ENCODE measurements around the gene SLC29A2. TPM values are rescaled to one million over a fixed set of nuclear protein-coding genes. Genes with fewer than 3 reads are reported as not detected.
"Not testable (repeated sequence)": the region's sequence is repeated elsewhere in the genome, so short reads cannot be mapped to it uniquely, and the experiment has no call there.

SLC29A2 gene
- total RNA-seq, 1 donor from 2014 or later, result 5.7 TPM

DNA sequence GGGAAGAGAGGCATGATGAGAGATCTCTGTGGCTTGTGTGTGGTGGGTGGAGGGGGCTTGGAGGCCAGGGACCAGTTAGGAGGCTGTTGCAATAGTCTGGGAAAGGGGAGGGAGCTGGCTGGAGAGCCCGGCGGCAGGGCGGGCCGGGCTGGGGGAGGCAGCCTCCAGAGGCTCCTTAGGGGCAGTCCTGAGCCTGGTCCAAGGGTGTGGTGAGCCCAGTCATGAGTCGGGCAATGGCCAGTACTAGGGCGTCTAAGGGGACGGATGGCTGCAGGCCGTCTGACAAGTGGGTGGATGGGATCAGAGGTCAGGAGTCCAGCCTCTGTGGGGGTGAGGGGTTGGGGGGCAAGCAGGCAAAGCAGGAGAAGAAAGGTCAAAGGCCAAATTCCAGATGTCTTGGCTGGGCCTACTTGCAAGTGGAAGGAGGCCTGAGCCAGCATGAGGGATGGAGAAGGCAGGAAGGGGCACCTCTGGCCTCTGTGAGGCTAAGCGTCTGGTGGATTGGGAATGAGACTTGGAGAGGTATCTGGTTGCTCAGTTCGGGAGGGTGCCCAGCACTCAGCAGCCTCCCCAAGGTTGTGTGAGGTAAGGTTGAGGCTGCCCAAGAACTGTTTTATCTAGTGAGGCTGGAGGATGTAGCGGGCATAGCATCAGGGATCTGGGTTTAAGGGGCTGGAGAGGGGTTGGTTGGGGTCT, 48.7 kb downstream of the SLC29A2 start:
- Mint-ChIP-seq H3K4me1 (ENCODE audit: unreplicated experiment) (peaks cover 20% of the 10 kb centered on the region), H3K27me3 (ENCODE audit: unreplicated experiment) (peaks cover 12% of the 10 kb centered on the region), H3K9me3 (ENCODE audit: unreplicated experiment) (no peaks in the 10 kb centered on the region), H3K4me3 (ENCODE audit: unreplicated experiment) (no peak overlapping the region), H3K36me3 (ENCODE audit: low read depth, unreplicated experiment) (peaks cover 5% of the 10 kb centered on the region), H3K27ac (ENCODE audit: unreplicated experiment) (peak overlapping the region; percentile 70)
- DNase-seq (ENCODE audit: low spot score), result no peak
- no peak for TF ChIP-seq CTCF (IDR thresholded peaks at IDR 0.05; ENCODE audit: unreplicated experiment)

- TF ChIP-seq CTCF (IDR thresholded peaks at IDR 0.05; ENCODE audit: unreplicated experiment), result no peak
- Mint-ChIP-seq H3K36me3 (ENCODE audit: low read depth, unreplicated experiment) (no peaks in the 10 kb centered on the region), H3K27ac (ENCODE audit: unreplicated experiment) (no peak overlapping the region), H3K4me3 (ENCODE audit: unreplicated experiment) (no peak overlapping the region), H3K9me3 (ENCODE audit: unreplicated experiment) (no peaks in the 10 kb centered on the region), H3K4me1 (ENCODE audit: unreplicated experiment) (peaks cover 16% of the 10 kb centered on the region), H3K27me3 (ENCODE audit: unreplicated experiment) (peaks cover 13% of the 10 kb centered on the region)
- no peak for DNase-seq (ENCODE audit: low spot score)
Observed at GRCh38 chr11:66321606-66322005, 50.0 kb downstream of the SLC29A2 start.

DNA sequence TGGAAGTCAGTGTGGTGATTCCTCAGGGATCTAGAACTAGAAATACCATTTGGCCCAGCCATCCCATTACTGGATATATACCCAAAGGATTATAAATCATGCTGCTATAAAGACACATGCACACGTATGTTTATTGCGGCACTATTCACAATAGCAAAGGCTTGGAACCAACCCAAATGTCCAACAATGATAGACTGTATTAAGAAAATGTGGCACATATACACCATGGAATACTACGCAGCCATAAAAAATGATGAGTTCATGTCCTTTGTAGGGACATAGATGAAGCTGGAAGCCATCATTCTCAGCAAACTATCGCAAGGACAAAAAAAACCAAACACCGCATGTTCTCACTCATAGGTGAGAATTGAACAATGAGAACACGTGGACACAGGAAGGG, 50.8 kb downstream of the SLC29A2 start:
- not testable (repeated sequence) for H3K4me3 Mint-ChIP-seq (ENCODE audit: unreplicated experiment); DNase-seq (ENCODE audit: low spot score); H3K27ac Mint-ChIP-seq (ENCODE audit: unreplicated experiment); H3K36me3 Mint-ChIP-seq (ENCODE audit: low read depth, unreplicated experiment); H3K9me3 Mint-ChIP-seq (ENCODE audit: unreplicated experiment)
- Mint-ChIP-seq H3K4me1 (ENCODE audit: unreplicated experiment) (peaks cover 12% of the 10 kb centered on the region), H3K27me3 (ENCODE audit: unreplicated experiment) (peaks cover 13% of the 10 kb centered on the region)

DNA sequence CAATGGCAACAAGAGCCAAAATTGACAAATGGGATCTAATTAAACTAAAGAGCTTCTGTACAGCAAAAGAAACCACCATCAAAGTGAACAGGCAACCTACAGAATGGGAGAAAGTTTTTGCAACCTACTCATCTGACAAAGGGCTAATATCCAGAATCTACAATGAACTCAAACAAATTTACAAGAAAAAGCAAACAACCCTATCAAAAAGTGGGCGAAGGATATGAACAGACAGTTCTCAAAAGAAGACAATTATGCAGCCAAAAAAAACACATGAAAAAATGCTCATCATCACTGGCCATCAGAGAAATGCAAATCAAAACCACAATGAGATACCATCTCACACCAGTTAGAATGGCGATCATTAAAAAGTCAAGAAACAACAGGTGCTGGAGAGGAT, 51.3 kb downstream of the SLC29A2 start:
- H3K36me3 Mint-ChIP-seq (ENCODE audit: low read depth, unreplicated experiment); H3K4me3 Mint-ChIP-seq (ENCODE audit: unreplicated experiment); H3K27ac Mint-ChIP-seq (ENCODE audit: unreplicated experiment); H3K9me3 Mint-ChIP-seq (ENCODE audit: unreplicated experiment); DNase-seq (ENCODE audit: low spot score): not testable (repeated sequence)
- Mint-ChIP-seq H3K4me1 (ENCODE audit: unreplicated experiment) (peaks cover 12% of the 10 kb centered on the region), H3K27me3 (ENCODE audit: unreplicated experiment) (peaks cover 16% of the 10 kb centered on the region)

DNA sequence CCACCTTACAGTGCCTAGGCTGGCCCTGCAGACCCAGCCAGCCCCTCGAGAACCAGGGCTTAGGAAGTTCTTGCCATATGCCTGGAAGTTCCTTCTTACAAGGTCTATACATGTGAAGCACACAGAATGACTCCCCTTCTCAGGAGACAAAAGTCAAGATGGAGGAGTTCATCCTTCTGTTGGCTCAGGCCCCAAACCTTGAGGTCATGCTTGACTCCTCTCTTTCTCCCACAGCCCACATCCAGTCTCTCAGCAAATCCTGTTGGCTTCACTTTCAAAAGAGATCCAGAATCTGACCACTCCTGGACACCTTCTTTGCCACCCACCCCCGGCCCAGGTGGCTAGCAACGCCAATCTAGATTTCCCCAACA, 53.0 kb downstream of the SLC29A2 start:
- Mint-ChIP-seq H3K27ac (ENCODE audit: unreplicated experiment) (peak overlapping the region; percentile 36), H3K4me3 (ENCODE audit: unreplicated experiment) (peak overlapping the region; percentile 12), H3K27me3 (ENCODE audit: unreplicated experiment) (peaks cover 25% of the 10 kb centered on the region), H3K4me1 (ENCODE audit: unreplicated experiment) (peaks cover 21% of the 10 kb centered on the region), H3K9me3 (ENCODE audit: unreplicated experiment) (no peaks in the 10 kb centered on the region), H3K36me3 (ENCODE audit: low read depth, unreplicated experiment) (peaks cover 5% of the 10 kb centered on the region)
- no peak for DNase-seq (ENCODE audit: low spot score)
- no peak for TF ChIP-seq CTCF (IDR thresholded peaks at IDR 0.05; ENCODE audit: unreplicated experiment)

DNA sequence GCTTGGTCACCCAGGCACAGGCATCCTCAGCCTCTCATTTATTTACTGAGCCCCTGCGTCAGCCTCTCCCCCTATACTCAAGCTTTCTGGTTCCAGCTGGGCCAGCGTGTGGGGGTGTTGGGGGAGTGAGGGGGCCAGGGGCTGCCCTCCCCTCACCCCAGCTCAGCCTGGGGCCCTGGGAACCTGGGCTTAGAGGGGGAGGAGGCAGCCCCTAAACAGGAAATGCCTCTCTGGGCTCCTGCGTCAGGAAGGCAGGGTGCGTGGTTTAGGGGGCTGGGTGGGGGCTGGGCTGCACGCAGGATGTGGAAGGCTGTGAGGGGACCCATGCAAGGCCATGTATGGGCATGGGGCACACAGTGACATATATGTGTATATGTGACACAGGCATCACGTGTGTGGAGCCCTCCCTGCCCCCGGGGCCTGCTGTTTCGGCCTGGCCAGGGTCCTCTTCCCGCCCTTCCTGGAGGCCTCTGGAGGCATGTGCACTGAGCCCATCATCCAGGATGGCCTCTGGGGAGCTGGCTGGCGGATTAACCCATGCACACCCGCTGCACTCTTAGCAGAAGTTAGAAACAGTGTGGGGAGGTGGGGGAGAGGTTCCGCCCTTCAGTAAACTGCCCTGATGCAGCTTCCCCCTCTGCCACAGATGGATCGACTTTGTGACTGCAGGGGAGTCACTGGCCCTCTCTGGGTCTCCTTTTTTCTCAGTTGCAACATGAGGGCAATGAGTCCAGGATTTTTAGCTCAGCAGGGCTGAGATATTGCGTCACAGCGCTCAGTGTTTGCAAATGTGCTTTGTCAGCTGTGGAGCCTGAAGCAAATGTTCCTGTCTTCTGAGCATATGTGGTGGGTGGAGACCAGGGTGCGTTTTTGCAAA, 53.6 kb downstream of the SLC29A2 start:
- Mint-ChIP-seq H3K4me3 (ENCODE audit: unreplicated experiment) (peak overlapping the region; percentile 31), H3K9me3 (ENCODE audit: unreplicated experiment) (no peaks in the 10 kb centered on the region), H3K27ac (ENCODE audit: unreplicated experiment) (peak overlapping the region; percentile 72), H3K27me3 (ENCODE audit: unreplicated experiment) (peaks cover 25% of the 10 kb centered on the region), H3K36me3 (ENCODE audit: low read depth, unreplicated experiment) (peaks cover 5% of the 10 kb centered on the region), H3K4me1 (ENCODE audit: unreplicated experiment) (peaks cover 21% of the 10 kb centered on the region)
- no peak for DNase-seq (ENCODE audit: low spot score)
- TF ChIP-seq CTCF (IDR thresholded peaks at IDR 0.05; ENCODE audit: unreplicated experiment), result no peak
